Measurements from ENCODE around the gene WHRN. TPM values are rescaled to one million over a fixed set of nuclear protein-coding genes. Genes with fewer than 3 reads are reported as not detected.
A peak's percentile ranks its signal among the peaks of the same experiment; 100 is the strongest.

WHRN gene
- total RNA-seq (2021) (20.6 to 24.3 TPM (median 23.3 TPM) in 3 replicates), Bru-seq, nascent RNA (percentile 59 among the genes with signal in this experiment)
- long read RNA-seq, experiment 1, transcript WHRN-203 (2 exons, 1,718 nt): minor isoform, 5 of 61 reads
- long read RNA-seq, experiment 1, transcript WHRN-202 (12 exons, 3,566 nt): major isoform, 16 of 61 reads
- long read RNA-seq, experiment 1, partial matches to known transcripts: 18 of 61 reads
- long read RNA-seq, experiment 1, other reads (novel, unspliced or antisense): 21 of 61 reads
- long read RNA-seq, experiment 2, transcript WHRN-202 (12 exons, 3,566 nt): major isoform, 7 of 20 reads
- long read RNA-seq, experiment 2, partial matches to known transcripts: 6 of 20 reads
- long read RNA-seq, experiment 2, other reads (novel, unspliced or antisense): 6 of 20 reads
- long read RNA-seq, experiment 3, partial matches to known transcripts: 1 of 1 reads
- long read RNA-seq, experiment 3, other reads (novel, unspliced or antisense): 0 of 1 reads

DNA sequence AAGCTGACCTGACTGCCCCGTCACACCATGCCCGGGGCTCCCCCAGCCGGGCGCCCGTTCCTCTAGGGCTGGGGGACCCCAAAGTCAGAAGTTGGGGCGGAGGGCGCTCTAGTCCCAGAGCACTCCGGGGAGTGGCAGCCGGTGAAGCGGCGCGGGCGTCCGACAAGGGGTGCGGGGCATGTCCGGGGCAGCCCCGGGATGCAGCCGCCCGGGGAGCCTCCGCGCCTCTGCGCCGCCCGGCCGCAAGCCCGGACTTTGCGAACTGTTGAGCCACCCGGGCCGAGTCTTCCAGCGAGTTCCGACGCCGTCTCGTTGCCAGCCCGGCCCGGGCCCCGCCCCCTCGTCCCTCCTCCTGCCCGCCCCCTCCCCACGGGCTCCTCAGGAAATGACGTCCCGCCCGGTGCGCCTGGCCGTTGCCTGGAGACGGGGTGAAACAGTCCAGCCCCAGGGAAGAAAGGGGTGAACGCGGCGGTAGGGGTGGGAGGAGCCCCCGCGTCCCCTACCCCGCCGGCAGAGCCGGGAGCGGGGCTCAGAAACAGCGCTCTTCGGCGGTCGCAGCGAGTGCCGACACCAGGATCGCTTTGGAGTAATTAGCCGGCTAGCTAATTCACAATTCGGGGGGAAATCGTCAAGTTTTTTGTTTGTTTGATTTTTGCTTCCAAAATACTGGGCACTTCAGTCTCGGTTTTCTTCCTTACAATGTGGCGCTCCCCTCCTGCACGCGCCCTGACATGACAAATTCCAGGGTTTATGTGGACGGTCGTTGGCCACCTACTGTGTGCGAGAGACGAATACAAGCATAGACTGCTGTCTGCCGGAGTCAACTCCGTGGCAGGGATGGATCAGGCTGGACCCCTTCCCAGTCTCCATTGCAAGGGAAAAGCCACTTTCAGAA lies at the start of gene WHRN:
WHRN (minus strand) TSS at position 287 of the 895 bp plus-strand sequence. CDS start 672 bp downstream, outside the sequence.
- CTCF ChIA-PET: interaction anchor here (0.8 to 5.7 kb wide), 13 partner anchors 14 to 165 kb away, joined by 3 to 86 read pairs (median 8); partner anchors contain the start of gene ATP6V1G1
- peaks cover 17% of the 10 kb centered on the region for H3K27me3 Mint-ChIP-seq (ENCODE audit: low read depth)
- H3K27ac Mint-ChIP-seq: peak within 1 kb of the TSS; percentile 18; the same call in 1 of the 2 replicates
- peaks cover 61% of the 10 kb centered on the region for H3K4me1 Mint-ChIP-seq
- 0 out of 2 replicates have a peak, but pooled peaks have one; percentile 21 for TF ChIP-seq NFE2L1 (CRISPR knock-in tag; IDR thresholded peaks at IDR 0.05)
- no peak for TF ChIP-seq MYBL2 (CRISPR knock-in tag; IDR thresholded peaks at IDR 0.05)
- TF ChIP-seq SP1 (CRISPR knock-in tag; conservative IDR thresholded peaks at IDR 0.05): 0 out of 2 replicates have a peak, but pooled peaks have one; percentile 47
- TF ChIP-seq, protein P1, sequence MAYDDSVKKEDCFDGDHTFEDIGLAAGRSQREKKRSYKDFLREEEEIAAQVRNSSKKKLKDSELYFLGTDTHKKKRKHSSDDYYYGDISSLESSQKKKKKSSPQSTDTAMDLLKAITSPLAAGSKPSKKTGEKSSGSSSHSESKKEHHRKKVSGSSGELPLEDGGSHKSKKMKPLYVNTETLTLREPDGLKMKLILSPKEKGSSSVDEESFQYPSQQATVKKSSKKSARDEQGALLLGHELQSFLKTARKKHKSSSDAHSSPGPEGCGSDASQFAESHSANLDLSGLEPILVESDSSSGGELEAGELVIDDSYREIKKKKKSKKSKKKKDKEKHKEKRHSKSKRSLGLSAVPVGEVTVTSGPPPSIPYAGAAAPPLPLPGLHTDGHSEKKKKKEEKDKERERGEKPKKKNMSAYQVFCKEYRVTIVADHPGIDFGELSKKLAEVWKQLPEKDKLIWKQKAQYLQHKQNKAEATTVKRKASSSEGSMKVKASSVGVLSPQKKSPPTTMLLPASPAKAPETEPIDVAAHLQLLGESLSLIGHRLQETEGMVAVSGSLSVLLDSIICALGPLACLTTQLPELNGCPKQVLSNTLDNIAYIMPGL (CRISPR knock-in tag; IDR thresholded peaks at IDR 0.05): no peak
- peak; percentile 54; the same call in 1 of the 2 replicates for TF ChIP-seq CREM (CRISPR knock-in tag; IDR thresholded peaks at IDR 0.05)
- TF ChIP-seq, protein P2, sequence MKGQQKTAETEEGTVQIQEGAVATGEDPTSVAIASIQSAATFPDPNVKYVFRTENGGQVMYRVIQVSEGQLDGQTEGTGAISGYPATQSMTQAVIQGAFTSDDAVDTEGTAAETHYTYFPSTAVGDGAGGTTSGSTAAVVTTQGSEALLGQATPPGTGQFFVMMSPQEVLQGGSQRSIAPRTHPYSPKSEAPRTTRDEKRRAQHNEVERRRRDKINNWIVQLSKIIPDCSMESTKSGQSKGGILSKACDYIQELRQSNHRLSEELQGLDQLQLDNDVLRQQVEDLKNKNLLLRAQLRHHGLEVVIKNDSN (CRISPR knock-in tag; IDR thresholded peaks at IDR 0.05): no peak
- TF ChIP-seq, protein P3, sequence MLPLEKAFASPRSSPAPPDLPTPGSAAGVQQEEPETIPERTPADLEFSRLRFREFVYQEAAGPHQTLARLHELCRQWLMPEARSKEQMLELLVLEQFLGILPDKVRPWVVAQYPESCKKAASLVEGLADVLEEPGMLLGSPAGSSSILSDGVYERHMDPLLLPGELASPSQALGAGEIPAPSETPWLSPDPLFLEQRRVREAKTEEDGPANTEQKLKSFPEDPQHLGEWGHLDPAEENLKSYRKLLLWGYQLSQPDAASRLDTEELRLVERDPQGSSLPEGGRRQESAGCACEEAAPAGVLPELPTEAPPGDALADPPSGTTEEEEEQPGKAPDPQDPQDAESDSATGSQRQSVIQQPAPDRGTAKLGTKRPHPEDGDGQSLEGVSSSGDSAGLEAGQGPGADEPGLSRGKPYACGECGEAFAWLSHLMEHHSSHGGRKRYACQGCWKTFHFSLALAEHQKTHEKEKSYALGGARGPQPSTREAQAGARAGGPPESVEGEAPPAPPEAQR (CRISPR knock-in tag; IDR thresholded peaks at IDR 0.05): no peak
- 0 out of 2 replicates have a peak, but pooled peaks have one; percentile 17 for TF ChIP-seq FOXK1 (CRISPR knock-in tag; IDR thresholded peaks at IDR 0.05)
- POLR2A ChIA-PET: interaction anchor here (1.1 to 1.7 kb wide), 2 partner anchors 82 to 124 kb away, joined by 4 to 6 read pairs; partner anchors contain the start of gene ATP6V1G1
- H3K4me3 Mint-ChIP-seq: peak within 1 kb of the TSS; percentile 82
- no peaks in the 10 kb centered on the region for H3K9me3 Mint-ChIP-seq
- DNase-seq (ENCODE audit: low spot score) (peak; percentile 95), ATAC-seq (peak; percentile 78)
- no peaks in the 10 kb centered on the region for H3K36me3 Mint-ChIP-seq

DNA sequence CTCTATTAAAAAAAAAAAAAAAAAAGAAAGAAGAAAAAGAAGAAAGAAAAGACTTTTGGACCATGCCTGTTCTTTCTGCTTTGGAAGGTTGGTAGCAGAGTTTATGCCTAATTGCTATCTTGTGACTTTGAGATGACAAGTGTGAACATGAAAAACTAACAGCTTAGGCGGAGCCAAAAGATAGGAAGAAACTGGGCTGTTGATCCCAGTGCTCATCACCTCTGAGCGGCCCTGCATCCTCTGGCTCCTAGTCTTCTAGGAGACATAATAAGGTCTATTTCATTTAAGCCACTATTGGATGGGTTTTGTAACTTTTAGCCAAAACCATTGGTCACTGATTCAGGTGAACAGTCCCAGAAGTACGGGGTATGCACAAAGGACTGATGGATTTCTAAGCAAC lies 47.9 kb upstream of the WHRN start:
- no peak overlapping the region for H3K4me3 Mint-ChIP-seq
- TF ChIP-seq ZBTB21 (CRISPR knock-in tag; IDR thresholded peaks at IDR 0.05; ENCODE audit: borderline replicate concordance): no peak
- TF ChIP-seq, protein P4, sequence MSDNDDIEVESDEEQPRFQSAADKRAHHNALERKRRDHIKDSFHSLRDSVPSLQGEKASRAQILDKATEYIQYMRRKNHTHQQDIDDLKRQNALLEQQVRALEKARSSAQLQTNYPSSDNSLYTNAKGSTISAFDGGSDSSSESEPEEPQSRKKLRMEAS (CRISPR knock-in tag; IDR thresholded peaks at IDR 0.05): no peak
- TF ChIP-seq SMAD3 (CRISPR knock-in tag; IDR thresholded peaks at IDR 0.05; ENCODE audit: borderline replicate concordance): no peak
- TF ChIP-seq, protein P5, sequence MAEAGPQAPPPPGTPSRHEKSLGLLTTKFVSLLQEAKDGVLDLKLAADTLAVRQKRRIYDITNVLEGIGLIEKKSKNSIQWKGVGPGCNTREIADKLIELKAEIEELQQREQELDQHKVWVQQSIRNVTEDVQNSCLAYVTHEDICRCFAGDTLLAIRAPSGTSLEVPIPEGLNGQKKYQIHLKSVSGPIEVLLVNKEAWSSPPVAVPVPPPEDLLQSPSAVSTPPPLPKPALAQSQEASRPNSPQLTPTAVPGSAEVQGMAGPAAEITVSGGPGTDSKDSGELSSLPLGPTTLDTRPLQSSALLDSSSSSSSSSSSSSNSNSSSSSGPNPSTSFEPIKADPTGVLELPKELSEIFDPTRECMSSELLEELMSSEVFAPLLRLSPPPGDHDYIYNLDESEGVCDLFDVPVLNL (CRISPR knock-in tag; IDR thresholded peaks at IDR 0.05; ENCODE audit: borderline replicate concordance, low read depth): no peak
- TF ChIP-seq GRHL2 (CRISPR knock-in tag; IDR thresholded peaks at IDR 0.05; ENCODE audit: insufficient replicate concordance, severe bottlenecking): no peak
- TF ChIP-seq SP1 (CRISPR knock-in tag; conservative IDR thresholded peaks at IDR 0.05): no peak
- TF ChIP-seq, protein P6, sequence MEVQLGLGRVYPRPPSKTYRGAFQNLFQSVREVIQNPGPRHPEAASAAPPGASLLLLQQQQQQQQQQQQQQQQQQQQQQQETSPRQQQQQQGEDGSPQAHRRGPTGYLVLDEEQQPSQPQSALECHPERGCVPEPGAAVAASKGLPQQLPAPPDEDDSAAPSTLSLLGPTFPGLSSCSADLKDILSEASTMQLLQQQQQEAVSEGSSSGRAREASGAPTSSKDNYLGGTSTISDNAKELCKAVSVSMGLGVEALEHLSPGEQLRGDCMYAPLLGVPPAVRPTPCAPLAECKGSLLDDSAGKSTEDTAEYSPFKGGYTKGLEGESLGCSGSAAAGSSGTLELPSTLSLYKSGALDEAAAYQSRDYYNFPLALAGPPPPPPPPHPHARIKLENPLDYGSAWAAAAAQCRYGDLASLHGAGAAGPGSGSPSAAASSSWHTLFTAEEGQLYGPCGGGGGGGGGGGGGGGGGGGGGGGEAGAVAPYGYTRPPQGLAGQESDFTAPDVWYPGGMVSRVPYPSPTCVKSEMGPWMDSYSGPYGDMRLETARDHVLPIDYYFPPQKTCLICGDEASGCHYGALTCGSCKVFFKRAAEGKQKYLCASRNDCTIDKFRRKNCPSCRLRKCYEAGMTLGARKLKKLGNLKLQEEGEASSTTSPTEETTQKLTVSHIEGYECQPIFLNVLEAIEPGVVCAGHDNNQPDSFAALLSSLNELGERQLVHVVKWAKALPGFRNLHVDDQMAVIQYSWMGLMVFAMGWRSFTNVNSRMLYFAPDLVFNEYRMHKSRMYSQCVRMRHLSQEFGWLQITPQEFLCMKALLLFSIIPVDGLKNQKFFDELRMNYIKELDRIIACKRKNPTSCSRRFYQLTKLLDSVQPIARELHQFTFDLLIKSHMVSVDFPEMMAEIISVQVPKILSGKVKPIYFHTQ (CRISPR knock-in tag; IDR thresholded peaks at IDR 0.05): no peak
- TF ChIP-seq GABPB1 (CRISPR knock-in tag; IDR thresholded peaks at IDR 0.05): no peak

More for the DNA sequence above, 47.9 kb upstream of the WHRN start:
- Mint-ChIP-seq H3K36me3 (peaks cover 4% of the 10 kb centered on the region; the same call in 1 of the 2 replicates), H3K27me3 (ENCODE audit: low read depth) (no peaks in the 10 kb centered on the region; the same call in 1 of the 2 replicates), H3K4me1 (peaks cover 6% of the 10 kb centered on the region), H3K9me3 (peaks cover 8% of the 10 kb centered on the region), H3K27ac (no peak overlapping the region)
- ChIA-PET CTCF (interaction anchor here (1.3 kb wide), 1 partner anchor 15 kb away, joined by 3 read pairs; no protein-coding TSS in a partner anchor), POLR2A (no interaction called here)
- ATAC-seq (no peak), DNase-seq (ENCODE audit: low spot score) (no peak)
